Hematopoietic multipotent progenitor cell treated with erythropoietin and hydrocortisone succinate and interleukin-3 and kit ligand, for 15 days (in vitro differentiated cells): ENCODE measurements around the gene DYNLT4.
A peak's percentile ranks its signal among the peaks of the same experiment; 100 is the strongest.
"Not testable (repeated sequence)": the region's sequence is repeated elsewhere in the genome, so short reads cannot be mapped to it uniquely, and the experiment has no call there.

ENCODE experiments used
- DNase-seq: peaks from one replicate; pipeline ENCODE4 v3.0.0-alpha.2; 2015; ENCODE audit warnings: low spot score

The DYNLT4 gene

GRCh38 chr1:44806704-44807363 lies at the start of gene DYNLT4:
DYNLT4 (minus strand) TSS chr1:44807351; CDS start chr1:44806668, 683 bp downstream.
- DNase-seq: no peak

GRCh38 chr1:44855742-44856141 lies 48.6 kb upstream of the DYNLT4 start:
- DNase-seq: no peak

GRCh38 chr1:44854970-44855369 lies 47.8 kb upstream of the DYNLT4 start:
- DNase-seq: no peak

- DNase-seq: no peak
Measured at GRCh38 chr1:44853201-44853600, 46.0 kb upstream of the DYNLT4 start.

GRCh38 chr1:44851308-44851707 lies 44.2 kb upstream of the DYNLT4 start:
- no peak for DNase-seq

- DNase-seq: no peak
Measured at GRCh38 chr1:44849575-44850132, 42.5 kb upstream of the DYNLT4 start.

GRCh38 chr1:44848456-44849181 lies 41.5 kb upstream of the DYNLT4 start:
- no peak for DNase-seq

- DNase-seq: no peak
Measured at GRCh38 chr1:44847845-44848244, 40.7 kb upstream of the DYNLT4 start.

GRCh38 chr1:44846985-44847384 lies 39.8 kb upstream of the DYNLT4 start:
- no peak for DNase-seq

GRCh38 chr1:44842862-44843655 lies 35.9 kb upstream of the DYNLT4 start, which contains the start of gene PTCH2:
PTCH2 (minus strand) TSS chr1:44843253; CDS start chr1:44842932, 321 bp downstream.
- no peak for DNase-seq

- DNase-seq: no peak
Measured at GRCh38 chr1:44842486-44842861, 35.3 kb upstream of the DYNLT4 start.

GRCh38 chr1:44839576-44839975 lies 32.4 kb upstream of the DYNLT4 start:
- DNase-seq: no peak

GRCh38 chr1:44838294-44838693 lies 31.1 kb upstream of the DYNLT4 start:
- not testable (repeated sequence) for DNase-seq

- DNase-seq: peak; percentile 84
Measured at GRCh38 chr1:44835738-44836675, 28.9 kb upstream of the DYNLT4 start.

GRCh38 chr1:44834328-44834727 lies 27.2 kb upstream of the DYNLT4 start:
- DNase-seq: no peak

- DNase-seq: peak; percentile 70
Measured at GRCh38 chr1:44832056-44832705, 25.0 kb upstream of the DYNLT4 start.

- peak; percentile 74 for DNase-seq
Measured at GRCh38 chr1:44831516-44831915, 24.4 kb upstream of the DYNLT4 start.

GRCh38 chr1:44830900-44831304 lies 23.8 kb upstream of the DYNLT4 start:
- peak; percentile 94 for DNase-seq

- no peak for DNase-seq
Measured at GRCh38 chr1:44829506-44830384, 22.6 kb upstream of the DYNLT4 start.
